NCI-H1092 (cell line): Measurements from ENCODE around the gene SKA2.
"Not testable (repeated sequence)": the region's sequence is repeated elsewhere in the genome, so short reads cannot be mapped to it uniquely, and the experiment has no call there.

ENCODE experiments used
- DNase-seq: peaks from one replicate; lab custom pipeline; 2025; lab: John Stamatoyannopoulos, UW

The SKA2 gene

GRCh38 chr17:59151591-59151990 lies 3.4 kb downstream of the SKA2 start:
- no peak for DNase-seq

DNA sequence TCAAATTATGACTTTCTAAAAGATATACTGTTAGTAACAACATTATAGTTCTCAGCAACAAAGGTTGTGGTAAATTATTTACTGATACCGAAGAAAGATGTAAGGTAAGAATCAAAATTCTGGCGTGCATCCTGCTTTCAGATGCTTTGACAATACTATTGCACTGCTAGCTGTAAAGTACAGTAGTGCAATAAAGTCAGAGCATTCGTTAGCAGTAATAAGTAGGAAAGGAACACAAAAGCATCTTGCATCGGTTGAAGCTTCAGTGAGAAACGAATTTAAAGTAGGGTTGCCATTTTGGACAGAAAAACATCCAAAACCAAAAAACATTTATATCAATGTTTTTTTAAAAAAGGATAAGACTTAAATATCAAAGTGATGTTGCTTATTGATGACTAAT lies 4.0 kb downstream of the SKA2 start:
- no peak for DNase-seq

DNA sequence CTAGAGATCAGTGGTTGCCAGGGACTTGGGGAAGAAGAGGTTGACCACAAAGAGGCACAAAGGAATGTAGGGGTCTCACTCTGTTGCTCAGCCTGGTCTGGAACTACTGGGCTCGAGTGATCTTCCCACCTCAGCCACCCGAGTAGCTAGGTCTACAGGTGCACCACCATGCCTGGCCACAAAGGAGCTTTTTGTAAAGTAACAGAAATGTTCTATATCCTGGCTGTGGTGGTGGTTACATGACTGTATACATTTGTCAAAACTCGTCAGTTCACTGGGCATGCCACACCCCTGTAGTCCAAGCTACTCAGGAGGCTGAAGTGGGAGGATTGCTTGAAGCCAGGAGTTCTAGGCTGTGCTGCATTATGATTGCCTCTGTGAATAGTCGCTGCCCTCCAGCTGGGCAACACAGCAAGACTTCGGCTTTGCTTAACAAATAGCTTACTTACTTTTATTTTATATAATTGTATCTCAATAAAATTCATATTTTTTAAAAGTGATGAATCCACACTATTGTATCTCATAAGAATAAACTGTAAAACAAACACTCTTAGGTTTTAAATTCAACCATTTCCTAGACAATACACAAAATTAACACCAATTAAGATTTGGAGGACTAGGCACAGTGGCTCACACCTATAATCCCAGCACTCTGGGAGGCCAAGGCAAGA lies 5.0 kb downstream of the SKA2 start:
- DNase-seq, result no peak

- no peak for DNase-seq
Observed at GRCh38 chr17:59149051-59149450, 5.9 kb downstream of the SKA2 start.

DNA sequence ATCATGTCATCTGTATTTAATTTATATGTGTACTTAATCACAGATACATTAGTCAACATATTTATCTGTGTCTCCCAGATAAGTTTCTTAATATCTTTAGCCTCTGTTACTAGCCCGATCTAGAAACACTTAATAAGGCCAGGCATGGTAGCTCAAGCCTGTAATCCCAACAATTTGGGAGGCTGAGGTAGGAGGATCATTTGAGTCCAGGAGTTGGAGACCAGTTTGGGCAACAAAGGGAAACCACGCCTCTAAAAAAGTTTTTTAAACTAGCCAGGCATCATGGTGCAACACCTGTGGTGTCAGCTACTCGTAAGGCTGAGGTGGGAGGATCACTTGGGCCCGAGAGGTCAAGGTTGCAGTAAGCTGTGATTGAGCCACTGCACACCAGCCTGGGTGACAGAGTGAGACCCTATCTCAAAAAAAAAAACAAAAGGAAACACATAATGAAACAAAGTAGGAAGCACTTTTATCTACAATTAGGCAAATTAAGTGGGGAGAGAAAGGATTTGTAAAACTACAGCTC lies 9.4 kb downstream of the SKA2 start:
- DNase-seq, result no peak

DNA sequence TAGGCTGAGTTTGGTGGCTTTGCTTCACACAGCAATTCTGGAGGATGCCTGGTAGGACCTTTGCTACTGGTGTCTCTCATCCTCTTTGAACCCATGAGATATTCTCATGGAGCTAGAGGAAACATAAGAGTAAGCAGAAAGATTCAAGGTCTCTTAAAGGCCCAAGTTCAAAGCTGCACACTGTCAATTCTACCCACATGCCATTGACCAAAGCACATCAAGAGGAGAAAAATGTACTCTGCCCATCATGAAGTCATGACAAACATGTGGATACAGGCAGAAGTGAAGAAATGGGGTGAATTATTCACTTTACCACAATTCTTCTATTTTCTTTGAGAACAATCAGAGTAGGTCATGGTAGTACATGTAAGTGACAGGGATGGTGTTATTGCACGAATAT lies 13.1 kb downstream of the SKA2 start:
- DNase-seq, result no peak

GRCh38 chr17:59139939-59140338 lies 15.0 kb downstream of the SKA2 start:
- no peak for DNase-seq

DNA sequence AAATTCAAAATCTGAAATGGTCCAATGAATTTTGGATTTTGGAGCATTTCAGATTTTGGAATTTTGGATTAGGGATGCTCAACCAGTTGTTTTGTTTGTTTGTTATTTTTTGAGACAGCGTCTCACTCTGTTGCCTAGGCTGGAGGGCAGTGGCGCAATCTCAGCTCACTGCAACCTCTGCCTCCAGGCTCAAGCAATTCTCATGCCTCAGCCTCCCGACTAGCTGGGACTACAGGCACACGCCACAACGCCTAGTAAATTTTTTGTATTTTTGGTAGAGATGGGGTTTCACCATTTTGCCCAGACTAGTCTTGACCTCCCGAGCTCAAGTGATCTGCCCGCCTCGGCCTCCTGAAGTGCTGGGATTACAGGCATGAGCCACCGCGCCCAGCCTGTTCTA lies 16.6 kb downstream of the SKA2 start:
- not testable (repeated sequence) for DNase-seq

DNA sequence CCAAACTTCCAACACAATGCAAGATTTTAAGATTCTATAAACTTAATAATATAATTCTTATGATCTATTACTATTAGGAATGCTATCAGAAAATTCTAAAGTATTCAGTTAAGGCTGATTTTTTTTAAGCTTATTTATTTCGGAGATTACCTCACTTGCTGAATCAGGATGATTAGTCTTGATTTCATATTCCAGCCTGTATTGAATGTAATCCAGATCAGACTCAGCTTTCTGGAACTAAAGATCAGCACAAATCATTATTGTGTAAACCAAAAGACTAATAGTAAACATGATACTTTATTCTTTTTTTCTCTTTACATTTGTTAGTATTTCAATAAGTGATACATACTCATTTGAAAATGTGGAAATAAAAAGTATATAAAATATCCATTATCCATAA lies 23.9 kb downstream of the SKA2 start:
- DNase-seq, result no peak

- DNase-seq, result no peak
Observed at GRCh38 chr17:59129814-59130213, 25.2 kb downstream of the SKA2 start.

- DNase-seq, result no peak
Observed at GRCh38 chr17:59126809-59127417, 28.1 kb downstream of the SKA2 start.

DNA sequence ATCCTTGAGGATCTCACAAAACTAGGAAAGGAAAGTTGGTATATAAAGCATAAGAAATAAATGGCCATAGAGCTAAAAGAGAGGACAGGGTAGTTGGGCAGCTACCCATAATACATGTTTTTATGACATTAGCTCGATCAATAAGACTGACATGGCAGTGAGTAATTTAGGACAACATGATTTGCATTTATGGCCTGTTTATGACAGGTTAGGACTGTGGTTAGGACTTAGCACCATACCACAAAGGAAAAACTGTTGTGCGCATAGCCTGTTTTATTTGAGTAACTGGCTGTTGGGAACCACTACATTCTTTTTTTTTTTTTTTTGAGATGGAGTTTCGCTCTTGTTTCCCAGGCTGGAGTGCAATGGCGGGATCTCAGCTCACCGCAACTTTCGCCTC lies 30.3 kb downstream of the SKA2 start:
- no peak for DNase-seq

DNA sequence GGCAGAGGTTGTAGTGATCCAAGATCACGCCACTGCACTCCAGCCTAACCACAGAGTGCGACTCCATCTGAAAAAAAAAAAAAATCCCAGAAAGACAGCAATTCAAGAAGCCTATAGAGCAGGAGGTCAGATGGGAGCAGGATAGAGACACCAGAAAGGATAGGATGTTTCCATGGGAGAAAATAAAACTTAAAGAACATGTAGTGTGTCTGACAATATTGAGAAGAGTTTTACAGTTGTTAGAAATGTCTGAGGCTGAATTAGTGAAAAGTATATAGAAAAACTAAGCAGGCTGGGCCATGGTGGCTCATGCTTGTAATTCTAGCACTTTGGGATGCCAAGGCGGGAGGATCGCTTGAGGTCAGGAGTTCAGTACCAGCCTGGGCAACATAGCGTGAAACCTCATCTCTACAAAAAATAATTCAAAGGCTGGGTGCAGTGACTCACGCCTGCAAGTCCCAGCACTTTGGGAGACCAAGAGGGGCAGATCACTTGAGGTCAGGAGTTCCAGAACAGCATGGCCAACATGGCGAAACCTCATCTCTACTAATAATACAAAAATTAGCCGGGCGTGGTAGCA lies 33.0 kb downstream of the SKA2 start:
- DNase-seq, result no peak

DNA sequence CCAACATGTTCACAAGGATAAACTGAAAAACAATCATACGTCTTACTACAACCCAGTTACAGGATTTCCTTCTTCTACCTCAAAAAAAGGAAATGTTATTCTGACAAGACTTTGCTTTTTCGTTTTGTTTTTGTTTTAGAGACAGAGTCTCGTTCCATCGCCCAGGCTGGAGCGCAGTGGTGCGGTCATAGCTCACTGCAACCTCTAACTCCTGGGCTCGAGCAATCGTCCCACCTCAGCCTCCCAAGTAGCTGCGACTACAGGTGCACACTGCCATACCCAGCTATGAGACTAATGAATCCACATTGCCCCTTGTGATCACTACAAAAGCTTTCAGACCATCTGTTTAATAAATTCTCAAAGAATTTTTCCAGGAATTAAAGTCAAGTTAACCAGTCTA lies 39.5 kb downstream of the SKA2 start:
- DNase-seq, result no peak

DNA sequence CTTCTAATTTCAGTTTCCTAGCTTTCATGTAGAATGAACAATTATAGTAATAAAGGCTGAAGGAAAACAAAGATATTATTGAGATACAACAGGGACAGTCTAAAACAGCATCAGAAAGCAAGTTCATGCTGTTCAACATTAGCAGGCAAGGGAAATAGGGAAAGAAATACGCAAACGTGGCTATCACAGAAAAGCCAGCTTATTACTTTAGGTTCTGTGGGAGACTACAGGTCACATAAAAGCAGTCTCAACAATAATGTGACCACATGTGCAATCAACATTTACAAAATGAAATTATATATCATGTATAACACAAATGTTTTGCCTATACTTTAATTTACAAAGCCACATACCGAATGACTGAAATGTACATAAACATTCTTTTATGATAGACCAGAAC lies 43.4 kb downstream of the SKA2 start:
- no peak for DNase-seq

- no peak for DNase-seq
Observed at GRCh38 chr17:59110973-59111372, 44.0 kb downstream of the SKA2 start.

GRCh38 chr17:59108400-59109102 lies 46.4 kb downstream of the SKA2 start:
- no peak for DNase-seq

- no peak for DNase-seq
Observed at GRCh38 chr17:59107306-59107670, 47.7 kb downstream of the SKA2 start.

DNA sequence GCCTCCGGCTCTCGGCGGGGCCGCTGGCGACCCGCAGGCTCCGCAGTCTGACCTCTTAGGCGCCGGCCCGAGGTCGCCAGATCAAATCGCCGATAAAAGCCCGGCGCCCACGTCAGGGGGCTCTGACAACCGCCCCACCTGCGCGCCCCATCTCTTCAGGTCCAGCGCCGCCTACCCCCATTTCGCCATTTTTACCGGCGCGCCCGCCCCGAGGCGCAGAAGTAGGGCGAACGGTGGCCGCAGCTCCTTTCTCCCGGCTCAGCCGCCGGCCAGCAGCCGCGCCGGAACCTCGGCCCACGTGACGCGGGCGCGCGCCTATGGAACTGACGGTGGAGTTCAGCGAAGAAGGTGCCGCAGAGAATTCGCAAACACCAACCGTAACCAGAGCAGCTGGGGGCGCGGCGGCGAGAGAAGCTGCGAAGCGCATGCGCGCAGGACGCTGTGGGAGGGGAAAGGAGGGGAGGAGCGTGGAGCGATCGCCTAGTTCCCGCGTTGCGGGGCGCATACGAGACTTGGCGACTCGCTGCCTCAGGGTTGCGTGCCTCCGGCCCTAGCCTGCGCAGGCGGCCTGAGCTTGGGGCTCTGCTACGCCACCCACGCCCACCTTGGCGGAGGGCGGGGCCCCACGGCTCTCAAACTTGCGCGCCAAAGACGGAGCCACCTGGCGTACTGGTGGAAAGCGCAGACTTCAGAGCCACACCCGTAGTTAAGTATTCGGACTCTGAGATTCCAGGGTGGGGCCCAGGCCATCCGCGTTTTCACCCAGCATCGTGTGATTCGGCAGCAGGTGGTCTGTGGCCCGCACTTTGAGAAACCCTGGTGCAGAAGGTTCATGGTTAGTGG lies 48.3 kb downstream of the SKA2 start, which contains the start of gene TRIM37:
TRIM37 (minus strand) TSS at position 418 of the 843 bp plus-strand sequence. CDS start 419 bp downstream, outside the sequence.
- DNase-seq, result peak; percentile 98

GRCh38 chr17:59105852-59106462 lies 49.0 kb downstream of the SKA2 start:
- peak; percentile 54 for DNase-seq

DNA sequence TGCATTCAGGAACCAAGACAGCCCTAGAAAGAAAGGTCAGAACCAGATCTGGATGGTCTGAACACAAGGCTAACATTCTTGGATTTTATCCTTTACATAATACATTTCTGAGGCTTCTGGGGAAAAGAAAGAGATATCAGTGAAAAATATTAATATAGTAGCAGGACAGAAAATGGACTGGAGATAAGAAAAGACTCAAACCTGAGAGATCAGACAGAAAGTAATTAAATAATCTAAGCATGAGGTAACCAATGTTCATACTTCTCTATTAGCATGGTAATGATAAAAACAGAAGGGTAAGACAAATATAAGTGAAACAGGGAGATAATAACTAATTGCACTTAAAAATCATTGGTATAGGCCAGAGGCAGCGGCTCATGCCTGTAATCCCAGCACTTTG lies 53.8 kb downstream of the SKA2 start:
- DNase-seq, result no peak
